H1 (cell line): ENCODE measurements around the gene MAGI2. TPM values are rescaled to one million over a fixed set of nuclear protein-coding genes. Genes with fewer than 3 reads are reported as not detected.

Source experiments
- CTCF ChIA-PET: fragments of 300-600 bp; sonication (Branson Sonifier 250); formaldehyde crosslinking; loops from one replicate; lab custom pipeline; 2021; ENCODE audit not compliant: partially characterized antibody; lab: Charles Lee
- POLR2A ChIA-PET: fragments of 300-600 bp; sonication (Branson Sonifier 250); formaldehyde crosslinking; loops from one replicate; lab custom pipeline; 2021; ENCODE audit warnings: inconsistent platforms; ENCODE audit not compliant: partially characterized antibody; lab: Charles Lee
- DNase-seq, 2 experiments: peaks; one replicate each; pipeline versions ENCODE4 v3.0.0 to v3.0.0-alpha.2; 2010 to 2022; ENCODE audit warnings: low spot score in 2 of 2, low read depth in 1 of 2, mixed read lengths in 1 of 2
- FAIRE-seq: peaks from 2 replicates; lab custom pipeline; 2011; peaks lifted over from hg19 to GRCh38; lab: Jason Lieb, UNC
- H2AFZ ChIP-seq: 2 replicates; pipeline ENCODE4 v1.8.1; 2012; ENCODE audit warnings: low read length, inconsistent platforms
- H2AK5ac ChIP-seq: 2 replicates; pipeline ENCODE4 v1.6.1; 2013; ENCODE audit warnings: low read depth, low read length
- H2BK120ac ChIP-seq: replicated peaks from 2 replicates; pipeline ENCODE3; 2013; ENCODE audit warnings: low read depth, low read length, inconsistent platforms
- H2BK12ac ChIP-seq: 2 replicates; pipeline ENCODE4 v1.6.1; 2013; ENCODE audit warnings: low read depth, low read length
- H2BK15ac ChIP-seq: 2 replicates; pipeline ENCODE4 v1.6.1; 2013; ENCODE audit warnings: low read length
- H2BK20ac ChIP-seq: 2 replicates; pipeline ENCODE4 v1.6.1; 2013; ENCODE audit warnings: low read length
- H2BK5ac ChIP-seq: 2 replicates; pipeline ENCODE4 v1.6.1; 2013; ENCODE audit warnings: low read depth, low read length
- H3K14ac ChIP-seq: 2 replicates; pipeline ENCODE4 v1.6.1; 2013; ENCODE audit warnings: inconsistent platforms; ENCODE audit not compliant: insufficient read length
- H3K18ac ChIP-seq: 2 replicates; pipeline ENCODE4 v1.6.1; 2013; ENCODE audit warnings: low read length; ENCODE audit errors: extremely low read depth
- H3K23ac ChIP-seq: 2 replicates; pipeline ENCODE4 v1.6.1; 2013; ENCODE audit warnings: inconsistent platforms; ENCODE audit not compliant: insufficient read length
- H3K23me2 ChIP-seq: 2 replicates; pipeline ENCODE4 v1.6.1; 2013; ENCODE audit warnings: low read depth, low read length
- H3K27ac ChIP-seq: 2 replicates; pipeline ENCODE4 v1.6.1; 2011; ENCODE audit warnings: low read depth, low read length, inconsistent platforms
- H3K27me3 ChIP-seq, 4 experiments: replicated peaks in 1 of 4; 1 replicate in 1 of 4; 2 replicates in 3 of 4; pipeline versions ENCODE4 v1.6.1 to v1.8.1; 2011 to 2013; ENCODE audit warnings: low read length in 3 of 4, mild to moderate bottlenecking in 3 of 4, inconsistent platforms in 2 of 4, mixed read lengths in 2 of 4, moderate library complexity in 1 of 4; ENCODE audit not compliant: control insufficient read depth in 3 of 4, insufficient read depth in 3 of 4; ENCODE audit errors: extremely low read depth in 1 of 4
- H3K36me3 ChIP-seq, 4 experiments: 2 replicates each; pipeline versions ENCODE4 v1.6.1 to v1.8.1; 2011 to 2013; ENCODE audit warnings: mild to moderate bottlenecking in 4 of 4, low read length in 3 of 4, moderate library complexity in 2 of 4, control low read depth in 1 of 4, inconsistent platforms in 1 of 4; ENCODE audit not compliant: insufficient read depth in 4 of 4, control insufficient read depth in 2 of 4
- H3K4ac ChIP-seq: replicated peaks from 2 replicates; pipeline ENCODE3; 2013; ENCODE audit warnings: low read length, low read depth, mixed read lengths, inconsistent platforms; ENCODE audit not compliant: insufficient read length
- H3K4me1 ChIP-seq, 4 experiments: replicated peaks in 1 of 4; 1 replicate in 1 of 4; 2 replicates in 3 of 4; pipeline versions ENCODE4 v1.6.1 to v1.8.1; 2011 to 2013; ENCODE audit warnings: low read length in 3 of 4, inconsistent platforms in 2 of 4, mixed read lengths in 1 of 4; ENCODE audit not compliant: insufficient read depth in 4 of 4, control insufficient read depth in 3 of 4
- H3K4me2 ChIP-seq, 2 experiments: 2 replicates each; pipeline versions ENCODE4 v1.6.1 to v1.8.1; 2011 to 2013; ENCODE audit warnings: low read depth in 2 of 2, low read length in 2 of 2, control low read depth in 1 of 2, inconsistent platforms in 1 of 2, mild to moderate bottlenecking in 1 of 2; ENCODE audit not compliant: insufficient read depth in 1 of 2
- H3K4me3 ChIP-seq, 4 experiments: fragments of 200-600, 300-600 bp in 1 of 4; sonication (generic), shearing (Covaris generic), sonication (Bioruptor Twin) in 1 of 4; 2 replicates each; pipeline versions ENCODE4 v1.5.1 to v1.8.1; 2011 to 2016; ENCODE audit warnings: low read length in 4 of 4, low read depth in 3 of 4, control low read depth in 2 of 4, inconsistent platforms in 2 of 4, mild to moderate bottlenecking in 2 of 4, mixed read lengths in 1 of 4, moderate library complexity in 1 of 4; ENCODE audit not compliant: insufficient read depth in 2 of 4; ENCODE audit errors: extremely low read depth in 1 of 4
- H3K56ac ChIP-seq: replicated peaks from 2 replicates; pipeline ENCODE3; 2013; ENCODE audit warnings: low read depth, mild to moderate bottlenecking, mixed read lengths, low read length, inconsistent platforms; ENCODE audit not compliant: insufficient read length
- H3K79me1 ChIP-seq: 2 replicates; pipeline ENCODE4 v1.6.1; 2013; ENCODE audit warnings: low read depth, low read length, control low read depth
- H3K79me2 ChIP-seq, 2 experiments: 2 replicates each; pipeline versions ENCODE4 v1.6.1 to v1.8.1; 2012 to 2013; ENCODE audit warnings: low read length in 2 of 2, mild to moderate bottlenecking in 2 of 2, inconsistent platforms in 1 of 2; ENCODE audit not compliant: insufficient read depth in 2 of 2, control insufficient read depth in 1 of 2
- H3K9ac ChIP-seq, 4 experiments: replicated peaks in 1 of 4; 1 replicate in 1 of 4; 2 replicates in 3 of 4; pipeline versions ENCODE4 v1.6.1 to v1.8.1; 2011 to 2013; ENCODE audit warnings: low read depth in 3 of 4, low read length in 3 of 4, control low read depth in 2 of 4, mild to moderate bottlenecking in 2 of 4, moderate library complexity in 2 of 4, inconsistent platforms in 1 of 4; ENCODE audit errors: extremely low read depth in 1 of 4
- H3K9me3 ChIP-seq, 2 experiments: 2 replicates each; pipeline versions ENCODE4 v1.6.1 to v1.8.1; 2012 to 2013; ENCODE audit warnings: mild to moderate bottlenecking in 2 of 2, moderate library complexity in 2 of 2, control low read depth in 1 of 2, inconsistent platforms in 1 of 2, low read depth in 1 of 2, low read length in 1 of 2, mixed read lengths in 1 of 2; ENCODE audit not compliant: insufficient read depth in 2 of 2
- H4K20me1 ChIP-seq, 2 experiments: replicated peaks in 1 of 2; 2 replicates each; pipeline versions ENCODE3 to v1.8.1; 2011 to 2013; ENCODE audit warnings: inconsistent platforms in 2 of 2, low read length in 2 of 2, mild to moderate bottlenecking in 1 of 2; ENCODE audit not compliant: insufficient read depth in 2 of 2, control insufficient read depth in 1 of 2
- H4K5ac ChIP-seq: 2 replicates; pipeline ENCODE4 v1.6.1; 2013; ENCODE audit warnings: low read length, low read depth, mixed read lengths, inconsistent platforms; ENCODE audit not compliant: insufficient read length
- H4K8ac ChIP-seq: 2 replicates; pipeline ENCODE4 v1.8.0; 2013; ENCODE audit warnings: mild to moderate bottlenecking, moderate library complexity, low read length, inconsistent platforms; ENCODE audit not compliant: insufficient read depth; ENCODE audit errors: extremely low read depth
- H4K91ac ChIP-seq: replicated peaks from 2 replicates; pipeline ENCODE3; 2013; ENCODE audit warnings: low read length, mixed read lengths, inconsistent platforms; ENCODE audit not compliant: insufficient read length
- CBX8 ChIP-seq: fragments of 300-800, 300-1000 bp; sonication (generic); IDR thresholded peaks from 2 replicates; pipeline ENCODE4 v1.7.1; 2016; ENCODE audit warnings: low read depth, low read length, borderline replicate concordance
- CREB1 ChIP-seq: IDR thresholded peaks from 2 replicates; pipeline ENCODE4 v1.6.1; 2012; ENCODE audit warnings: inconsistent platforms
- GABPA ChIP-seq: IDR thresholded peaks from 2 replicates; pipeline ENCODE4 v1.6.1; 2011; ENCODE audit warnings: mild to moderate bottlenecking, low read length, moderate library complexity, borderline replicate concordance; ENCODE audit not compliant: insufficient read depth
- GTF2F1 ChIP-seq: IDR thresholded peaks from 2 replicates; pipeline ENCODE4 v1.6.1; 2012; ENCODE audit warnings: low read depth, low read length, improper control_type of control experiment, borderline replicate concordance
- KDM5A ChIP-seq: fragments of 200-600 bp; IDR thresholded peaks from 2 replicates; pipeline ENCODE4 v1.7.1; 2012; ENCODE audit warnings: mild to moderate bottlenecking, low read length, inconsistent platforms, mixed read lengths
- RFX5 ChIP-seq: IDR thresholded peaks from 2 replicates; pipeline ENCODE4 v1.6.1; 2011; ENCODE audit warnings: low read depth, low read length, improper control_type of control experiment, borderline replicate concordance
- SRF ChIP-seq: IDR thresholded peaks from 2 replicates; pipeline ENCODE4 v1.6.1; 2011; ENCODE audit warnings: mild to moderate bottlenecking, low read depth, low read length, moderate library complexity
- WGBS, 2 experiments: shearing (Covaris generic) in 1 of 2; methylation state at CpG; one replicate each; pipeline versions ENCODE4 v1.1.6 to v1.1.7; 2013 to 2015; ENCODE audit warnings: low lambda C conversion rate in 2 of 2, mixed read lengths in 2 of 2, inconsistent platforms in 1 of 2, low coverage in 1 of 2, missing lambda C conversion rate in 1 of 2; ENCODE audit not compliant: insufficient replicate concordance in 2 of 2, insufficient coverage in 1 of 2, insufficient read length in 1 of 2; ENCODE audit errors: extremely low coverage in 1 of 2, missing lambda C conversion rate in 1 of 2; 5-methylcytosine and 5-hydroxymethylcytosine counted together
- polyA plus RNA-seq, 7 experiments: library from polyadenylated mRNA; depleted of rRNA in 3 of 7; stranded (reverse) in 5 of 7; unstranded in 2 of 7; fragments of >200 nt in 5 of 7; fragments of 200-250 nt in 2 of 7; gene quantifications; 1 replicate in 5 of 7; 2 replicates in 1 of 7; 4 replicates in 1 of 7; pipeline versions ENCODE4 v1.2.1 to v1.2.3, GENCODE V29; 2011 to 2013; ENCODE audit warnings: missing spikeins in 2 of 7, mixed read lengths in 2 of 7
- total RNA-seq: library from RNA; stranded (reverse); fragmentation: NEBNext Ultra II Directional; extraction: Animal tissue kit (Norgen Biotek cat#: 25700); gene quantifications from 2 replicates; pipeline ENCODE4 v1.2.1, GENCODE V29; 2021
- TF ChIP-seq, protein P1 (sequence below): IDR thresholded peaks from 2 replicates; pipeline ENCODE4 v1.6.1; 2011; ENCODE audit warnings: low read length, improper control_type of control experiment

MAGI2 gene
- total and polyA plus RNA-seq, 2 of the 8 experiments (the other 6 are each of a cell fraction or from before 2014, with no cell fraction given): 6.0 to 27.3 TPM

DNA sequence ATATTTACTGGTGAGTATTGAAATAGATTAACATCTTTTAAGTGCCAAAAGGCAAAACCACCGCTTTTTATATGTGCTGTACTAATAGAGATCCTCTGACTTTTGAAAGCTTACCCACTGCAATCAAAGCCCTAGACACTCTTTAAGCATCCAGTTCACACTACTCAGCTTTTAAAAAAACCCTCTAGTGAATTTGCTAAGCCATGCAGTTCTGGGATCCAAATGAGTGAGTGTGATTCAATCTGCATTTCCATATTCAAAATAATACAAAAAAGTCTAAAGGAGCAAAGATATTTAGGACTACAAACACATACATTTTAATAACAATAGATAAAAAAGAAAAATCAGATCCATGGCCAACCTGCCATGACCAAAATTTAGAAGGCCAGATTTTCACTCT, 288.2 kb downstream of the MAGI2 start:
- CTCF ChIA-PET: interaction anchor here (1.2 kb wide), 1 partner anchor 11 kb away, joined by 4 read pairs; no protein-coding TSS in a partner anchor
- H3K79me1 ChIP-seq: no peaks in the 10 kb centered on the region
- WGBS, 2 experiments: 86% methylated on average over 1 of the region's 1 CpG; no CpG with 5 or more reads in 1 of the 2 experiments
- no peak for TF ChIP-seq CBX8
- no peak for TF ChIP-seq SRF
- no peak for TF ChIP-seq KDM5A
- TF ChIP-seq RFX5: no peak
- TF ChIP-seq GABPA: no peak
- TF ChIP-seq GTF2F1: no peak
- TF ChIP-seq, protein P1, sequence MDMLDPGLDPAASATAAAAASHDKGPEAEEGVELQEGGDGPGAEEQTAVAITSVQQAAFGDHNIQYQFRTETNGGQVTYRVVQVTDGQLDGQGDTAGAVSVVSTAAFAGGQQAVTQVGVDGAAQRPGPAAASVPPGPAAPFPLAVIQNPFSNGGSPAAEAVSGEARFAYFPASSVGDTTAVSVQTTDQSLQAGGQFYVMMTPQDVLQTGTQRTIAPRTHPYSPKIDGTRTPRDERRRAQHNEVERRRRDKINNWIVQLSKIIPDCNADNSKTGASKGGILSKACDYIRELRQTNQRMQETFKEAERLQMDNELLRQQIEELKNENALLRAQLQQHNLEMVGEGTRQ: no peak
- TF ChIP-seq CREB1: no peak

More for the DNA sequence above, 288.2 kb downstream of the MAGI2 start:
- Histone ChIP-seq H3K4me1 (no peaks in the 10 kb centered on the region), H2BK15ac (no peak overlapping the region), H4K8ac (no peak overlapping the region), H3K79me2 (no peaks in the 10 kb centered on the region), H3K9ac (no peak overlapping the region), H2AK5ac (no peak overlapping the region), H2BK120ac (no peak overlapping the region), H3K18ac (no peak overlapping the region), H4K91ac (no peak overlapping the region), H4K20me1 (no peaks in the 10 kb centered on the region), H3K14ac (no peak overlapping the region), H3K9me3 (peaks cover 4 to 7% of the 10 kb centered on the region in 2 experiments; a peak in 2 of 4 replicates), H2BK5ac (no peak overlapping the region), H3K56ac (no peak overlapping the region), H4K5ac (no peak overlapping the region), H3K27ac (no peak overlapping the region), H3K27me3 (no peaks in the 10 kb centered on the region), H2BK12ac (no peak overlapping the region), H3K23ac (no peak overlapping the region), H3K23me2 (no peaks in the 10 kb centered on the region), H3K4ac (no peak overlapping the region), H3K36me3 (no peaks in the 10 kb centered on the region; a peak in 1 of 8 replicates), H3K4me3 (no peak overlapping the region), H3K4me2 (no peak overlapping the region), H2AFZ (no peak overlapping the region), H2BK20ac (no peak overlapping the region)
- POLR2A ChIA-PET: no interaction called here
- FAIRE-seq (no peak), DNase-seq (no peak)
